ENCODE data around the gene SYT1. TPM values are rescaled to one million over a fixed set of nuclear protein-coding genes. Genes with fewer than 3 reads are reported as not detected.

SYT1 gene
- total and polyA plus RNA-seq, 2 of the 4 experiments (the other 2 are of a cell fraction) = 2.8 to 3.0 TPM

- peak overlapping the region; percentile 11 for H2AK9ac ChIP-seq (replicated peaks; ENCODE audit: low read depth, low read length, poor library complexity)
- H4K20me1 ChIP-seq (ENCODE audit: insufficient read depth, low read length) = no peaks in the 10 kb centered on the region
- peak overlapping the region; percentile 23; the same call in 1 of the 2 replicates for H4K5ac ChIP-seq (ENCODE audit: low read depth, low read length)
- dilution Hi-C loops (cut with HindIII; ENCODE audit: low sequenced_read_pairs, unreplicated experiment) = no loop called here
- in situ Hi-C loops (cut with MboI; ENCODE audit: low sequenced_read_pairs) = loop anchor here (5.0 to 25.0 kb wide), 4 partner anchors 267 to 1517 kb away; partner anchors contain the start of genes LIN7A and PPP1R12A
- peaks cover 5% of the 10 kb centered on the region; the same call in 1 of the 2 replicates for H3K9me1 ChIP-seq (ENCODE audit: insufficient read depth, low read length)
- no peaks in the 10 kb centered on the region for H3K27me3 ChIP-seq (ENCODE audit: control insufficient read depth, insufficient read depth, low read length)
- H3K14ac ChIP-seq (replicated peaks; ENCODE audit: low read depth, low read length) = peak overlapping the region; percentile 91
- peak overlapping the region; percentile 88 for H2BK15ac ChIP-seq (ENCODE audit: low read depth, low read length)
- peak overlapping the region; percentile 72 for H3K27ac ChIP-seq (ENCODE audit: insufficient read depth, low read length)
- no peak overlapping the region for H3K4me3 ChIP-seq (ENCODE audit: insufficient read depth, low read depth, low read length)
- intact Hi-C loops (cut with micrococcal nuclease) = loop anchor here (1.0 to 10.0 kb wide), 9 partner anchors 10 to 852 kb away; no protein-coding TSS in a partner anchor
- H4K8ac ChIP-seq (ENCODE audit: low read depth in 2 of 2, low read length in 2 of 2) = peak overlapping the region; percentile 31 to 93; a peak in 3 of 4 replicates
- peak overlapping the region; percentile 85 for H3K4ac ChIP-seq (ENCODE audit: low read depth, low read length)
- TF ChIP-seq SMC3 (IDR thresholded peaks at IDR 0.05; ENCODE audit: low read depth, low read length) = peak; percentile 53
- no peak for TF ChIP-seq CHD1 (IDR thresholded peaks at IDR 0.05; ENCODE audit: low read depth, low read length)
- peak; percentile 22 for TF ChIP-seq RCOR1 (IDR thresholded peaks at IDR 0.05; ENCODE audit: insufficient replicate concordance, low read length)
- TF ChIP-seq, protein P1, sequence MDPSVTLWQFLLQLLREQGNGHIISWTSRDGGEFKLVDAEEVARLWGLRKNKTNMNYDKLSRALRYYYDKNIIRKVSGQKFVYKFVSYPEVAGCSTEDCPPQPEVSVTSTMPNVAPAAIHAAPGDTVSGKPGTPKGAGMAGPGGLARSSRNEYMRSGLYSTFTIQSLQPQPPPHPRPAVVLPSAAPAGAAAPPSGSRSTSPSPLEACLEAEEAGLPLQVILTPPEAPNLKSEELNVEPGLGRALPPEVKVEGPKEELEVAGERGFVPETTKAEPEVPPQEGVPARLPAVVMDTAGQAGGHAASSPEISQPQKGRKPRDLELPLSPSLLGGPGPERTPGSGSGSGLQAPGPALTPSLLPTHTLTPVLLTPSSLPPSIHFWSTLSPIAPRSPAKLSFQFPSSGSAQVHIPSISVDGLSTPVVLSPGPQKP (IDR thresholded peaks at IDR 0.05; ENCODE audit: borderline replicate concordance, low read depth, low read length) = no peak
- no peak for TF ChIP-seq USF2 (IDR thresholded peaks at IDR 0.05; ENCODE audit: low read depth, low read length)
- no peak for TF ChIP-seq NFE2L2 (IDR thresholded peaks at IDR 0.05; ENCODE audit: low read depth, low read length)
- peak; percentile 57; the same call in 1 of the 2 replicates for TF ChIP-seq CEBPB (IDR thresholded peaks at IDR 0.05; ENCODE audit: low read depth, low read length)
- TF ChIP-seq RFX5 (IDR thresholded peaks at IDR 0.05; ENCODE audit: low read depth, low read length) = no peak
- TF ChIP-seq BHLHE40 (IDR thresholded peaks at IDR 0.05; ENCODE audit: low read depth, low read length) = peak; percentile 62; the same call in 1 of the 2 replicates
- peak; percentile 80 for TF ChIP-seq RAD21 (IDR thresholded peaks at IDR 0.05; ENCODE audit: low read length)
- no peak; the same call in 1 of the 2 replicates for TF ChIP-seq FOS (IDR thresholded peaks at IDR 0.05; ENCODE audit: low read depth, low read length)
- no peak for TF ChIP-seq MXI1 (IDR thresholded peaks at IDR 0.05; ENCODE audit: borderline replicate concordance, low read depth, low read length)
- TF ChIP-seq MAZ (IDR thresholded peaks at IDR 0.05; ENCODE audit: borderline replicate concordance, low read depth, low read length) = no peak
- peak; percentile 79 for TF ChIP-seq CTCF (conservative IDR thresholded peaks at IDR 0.05; ENCODE audit: low read depth, low read length)
- no peak for TF ChIP-seq POLR2A (IDR thresholded peaks at IDR 0.05; ENCODE audit: low read depth, low read length)
- peak; percentile 95 for DNase-seq
- H2BK120ac ChIP-seq (ENCODE audit: low read depth, low read length) = peak overlapping the region; percentile 99
- H3K4me1 ChIP-seq (ENCODE audit: control insufficient read depth, insufficient read depth, low read length) = peaks cover 24% of the 10 kb centered on the region
- H3K18ac ChIP-seq (ENCODE audit: low read depth, low read length) = peak overlapping the region; percentile 56
- H2AFZ ChIP-seq (replicated peaks; ENCODE audit: low read length, poor library complexity) = peak overlapping the region; percentile 70
- H4K91ac ChIP-seq (ENCODE audit: insufficient read depth, low read depth, low read length) = peak overlapping the region; percentile 96
- peak overlapping the region; percentile 18; the same call in 1 of the 2 replicates for H3K4me2 ChIP-seq (ENCODE audit: low read depth, low read length)
- BruUV-seq (replicated peaks) = no TSS peak
- no peaks in the 10 kb centered on the region for H3K9me3 ChIP-seq (ENCODE audit: control insufficient read depth, insufficient read depth, low read length)
- peak overlapping the region; percentile 55 for H3K23ac ChIP-seq (ENCODE audit: low read depth, low read length)
- no peaks in the 10 kb centered on the region for H3K36me3 ChIP-seq (ENCODE audit: control insufficient read depth, insufficient read depth, low read length)
- peak overlapping the region; percentile 98 for H3K56ac ChIP-seq (ENCODE audit: extremely low read depth, insufficient read depth, low read length)
- peaks cover 0 to 6% of the 10 kb centered on the region in 2 experiments; a peak in 1 of 4 replicates for H3K79me1 ChIP-seq (ENCODE audit: low read depth in 1 of 2, low read length in 2 of 2)
- POLR2A ChIA-PET (ENCODE audit: unreplicated experiment) = no interaction called here
- peak overlapping the region; percentile 91; the same call in 1 of the 2 replicates for H2AK5ac ChIP-seq (ENCODE audit: low read depth, low read length)
- peak overlapping the region; percentile 85 for H3K9ac ChIP-seq (ENCODE audit: low read depth, low read length)
- CTCF ChIA-PET = interaction anchor here (0.6 to 1.4 kb wide), 16 partner anchors 9 to 772 kb away, joined by 3 to 7 read pairs (median 3); no protein-coding TSS in a partner anchor
- peak overlapping the region; percentile 99 for H2BK20ac ChIP-seq (ENCODE audit: low read depth, low read length)
- ATAC-seq (ENCODE audit: low read depth) = peak; percentile 66
- H2BK5ac ChIP-seq (ENCODE audit: low read depth, low read length, poor library complexity, severe bottlenecking) = peak overlapping the region; percentile 99
Measured at GRCh38 chr12:79420146-79420618, 555.6 kb downstream of the SYT1 start.
